B cell (primary cell): Measurements from ENCODE around the gene SDCCAG8. TPM values are rescaled to one million over a fixed set of nuclear protein-coding genes. Genes with fewer than 3 reads are reported as not detected.

Source experiments
- ATAC-seq: fragments of 200-7000 bp; cut with Tn5 transposase; one replicate; pipeline ENCODE4 v1.10.0; 2021; ENCODE audit warnings: low read depth, mild to moderate bottlenecking, moderate number of reproducible peaks, moderate library complexity
- CTCF ChIA-PET: fragments of 350-600 bp; sonication (Branson Sonifier 250); formaldehyde crosslinking; loops from one replicate; lab custom pipeline; 2021; ENCODE audit warnings: antibody characterized with exemption, inconsistent platforms; lab: Charles Lee
- POLR2A ChIA-PET: fragments of 350-600 bp; sonication (Branson Sonifier 250); formaldehyde crosslinking; loops from one replicate; lab custom pipeline; 2021; ENCODE audit warnings: antibody characterized with exemption; lab: Charles Lee
- DNase-seq: peaks from one replicate; pipeline ENCODE4 v3.0.0; 2013
- H2AFZ ChIP-seq: 2 replicates; pipeline ENCODE4 v1.6.1; 2012; ENCODE audit warnings: mild to moderate bottlenecking, low read depth, low read length; ENCODE audit not compliant: insufficient read depth, poor library complexity, severe bottlenecking
- H3K27ac ChIP-seq, 2 donors: 1 replicate in 1 of 2; 2 replicates in 1 of 2; pipeline ENCODE4 v1.5.1; 2012 to 2013; ENCODE audit warnings: low read length in 2 of 2, mild to moderate bottlenecking in 2 of 2, moderate library complexity in 1 of 2
- H3K27me3 ChIP-seq, 4 experiments: fragments of 200-600 bp in 1 of 4; sonication (generic) in 1 of 4; replicated peaks in 1 of 4; 1 replicate in 2 of 4; 2 replicates in 2 of 4; pipeline versions ENCODE4 v1.6.1 to v1.7.0; 2013 to 2016; ENCODE audit warnings: low read length in 3 of 4, mild to moderate bottlenecking in 2 of 4, mixed read lengths in 1 of 4, moderate library complexity in 1 of 4; ENCODE audit not compliant: insufficient read depth in 4 of 4, control insufficient read depth in 3 of 4; ENCODE audit errors: control extremely low read depth in 1 of 4
- H3K36me3 ChIP-seq, 2 experiments: replicated peaks in 1 of 2; 1 replicate in 1 of 2; 2 replicates in 1 of 2; pipeline versions ENCODE4 v1.6.1 to v1.7.1; 2013; ENCODE audit warnings: low read length in 1 of 2; ENCODE audit not compliant: insufficient read depth in 2 of 2, control insufficient read depth in 1 of 2; ENCODE audit errors: control extremely low read depth in 1 of 2, extremely low read depth in 1 of 2
- H3K4me1 ChIP-seq, 2 donors: fragments of 200-600 bp in 1 of 2; sonication (generic) in 1 of 2; 1 replicate in 1 of 2; 2 replicates in 1 of 2; pipeline versions ENCODE4 v1.5.1 to v1.6.1; 2013 to 2017; ENCODE audit warnings: low read length in 2 of 2; ENCODE audit not compliant: control insufficient read depth in 2 of 2, insufficient read depth in 2 of 2
- H3K4me2 ChIP-seq: replicated peaks from 2 replicates; pipeline ENCODE3; 2012; ENCODE audit warnings: mild to moderate bottlenecking, low read depth, low read length; ENCODE audit not compliant: poor library complexity, severe bottlenecking
- H3K4me3 ChIP-seq, 5 experiments: fragments of 200-600 bp in 1 of 5; sonication (generic) in 1 of 5; 1 replicate in 3 of 5; 2 replicates in 2 of 5; pipeline versions ENCODE4 v1.5.1 to v1.7.0; 2011 to 2016; ENCODE audit warnings: low read length in 4 of 5, mild to moderate bottlenecking in 4 of 5, low read depth in 2 of 5, control low read depth in 1 of 5, moderate library complexity in 1 of 5; ENCODE audit not compliant: insufficient read depth in 1 of 5; ENCODE audit errors: control extremely low read depth in 1 of 5, extremely low read depth in 1 of 5
- H3K79me2 ChIP-seq: fragments of 200-600 bp; sonication (generic); one replicate; pipeline ENCODE4 v1.6.0; 2016; ENCODE audit warnings: low read length; ENCODE audit not compliant: control insufficient read depth, insufficient read depth
- H3K9ac ChIP-seq: fragments of 200-600 bp; sonication (generic); 2 replicates; pipeline ENCODE4 v1.6.1; 2017; ENCODE audit warnings: mild to moderate bottlenecking, low read length, moderate library complexity
- H3K9me3 ChIP-seq, 3 donors: one replicate each; pipeline versions ENCODE4 v1.6.1 to v1.7.1; 2013; ENCODE audit warnings: low read length in 2 of 3; ENCODE audit not compliant: control insufficient read depth in 2 of 3, insufficient read depth in 1 of 3; ENCODE audit errors: control extremely low read depth in 1 of 3
- H4K20me1 ChIP-seq: 2 replicates; pipeline ENCODE4 v1.6.0; 2012; ENCODE audit warnings: mild to moderate bottlenecking, low read length; ENCODE audit not compliant: insufficient read depth, control insufficient read depth, poor library complexity, severe bottlenecking
- H3K27ac Mint-ChIP-seq: one replicate; pipeline ENCODE4 v1.8.0; 2021; ENCODE audit warnings: mixed read lengths
- H3K27me3 Mint-ChIP-seq: one replicate; pipeline ENCODE4 v1.8.0; 2021; ENCODE audit warnings: mixed read lengths
- H3K4me1 Mint-ChIP-seq: one replicate; pipeline ENCODE4 v1.8.0; 2021; ENCODE audit warnings: mixed read lengths
- H3K4me3 Mint-ChIP-seq: one replicate; pipeline ENCODE4 v1.8.0; 2021; ENCODE audit warnings: mixed read lengths
- H3K9me3 Mint-ChIP-seq: one replicate; pipeline ENCODE4 v1.8.0; 2022; ENCODE audit warnings: mixed read lengths; ENCODE audit not compliant: insufficient read depth
- EZH2 ChIP-seq: IDR thresholded peaks from 2 replicates; pipeline ENCODE4 v1.6.1; 2012; ENCODE audit warnings: borderline replicate concordance, low read depth, mild to moderate bottlenecking, moderate library complexity, low read length; ENCODE audit not compliant: insufficient read depth, poor library complexity, severe bottlenecking
- WGBS: methylation state at CpG from one replicate; pipeline ENCODE4 v1.1.5; 2013; ENCODE audit warnings: missing lambda C conversion rate; ENCODE audit not compliant: insufficient coverage; 5-methylcytosine and 5-hydroxymethylcytosine counted together
- intact Hi-C: fragments of 100-400 bp; cut with micrococcal nuclease; formaldehyde crosslinking; loops from one replicate; pipeline ENCODE4 v1.10.0; 2022
- polyA plus RNA-seq: library from polyadenylated mRNA; depleted of rRNA; stranded (reverse); fragments of >200 nt; gene quantifications from 2 replicates; pipeline ENCODE4 v1.2.3, GENCODE V29; 2012
- total RNA-seq, 2 donors: library from RNA; stranded (reverse); fragments of 120-200 nt in 1 of 2; gene quantifications; 1 replicate in 1 of 2; 2 replicates in 1 of 2; pipeline versions ENCODE4 v1.2.3 to v1.2.4, GENCODE V29; 2013 to 2022
- TF ChIP-seq, protein P1 (sequence below): fragments of 200-600 bp; IDR thresholded peaks from one replicate; pipeline ENCODE4 v1.8.0; 2022; ENCODE audit warnings: antibody characterized with exemption, mild to moderate bottlenecking

Gene SDCCAG8
- total and polyA plus RNA-seq, 2 donors (not counting 1 experiment from before 2014, with no cell fraction given), result 37.1 to 60.7 TPM

DNA sequence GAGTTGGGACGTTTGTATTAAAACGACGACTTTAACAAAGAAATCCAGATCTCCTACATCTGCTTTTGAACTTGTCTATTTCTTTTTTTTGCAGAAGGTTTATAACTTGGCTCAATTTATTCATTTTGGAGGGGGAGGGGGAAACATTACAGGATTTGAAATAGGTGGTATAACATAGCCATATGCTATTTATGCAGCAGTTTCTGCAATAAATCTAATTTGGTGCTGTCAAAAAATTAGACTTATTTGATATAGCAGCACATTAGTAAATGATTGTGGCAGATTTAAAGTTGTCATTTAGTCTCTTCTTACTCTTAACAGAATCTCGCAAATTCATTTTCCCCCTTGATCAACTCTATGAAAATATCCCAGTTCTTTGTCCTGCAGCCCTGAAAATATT, 138.2 kb downstream of the SDCCAG8 start:
- no peak overlapping the region for H3K9ac ChIP-seq
- H3K9me3 ChIP-seq, result no peaks in the 10 kb centered on the region
- H3K4me1 ChIP-seq, result no peaks in the 10 kb centered on the region
- H3K4me2 ChIP-seq, result no peak overlapping the region
- H4K20me1 ChIP-seq, result no peaks in the 10 kb centered on the region
- no peak overlapping the region for H3K27ac Mint-ChIP-seq
- DNase-seq, result no peak
- H3K36me3 ChIP-seq, result peaks cover 0 to 2% of the 10 kb centered on the region in 2 experiments
- no peak overlapping the region for H3K4me3 ChIP-seq
- WGBS, result no CpG with 5 or more reads among the region's 4 CpGs
- no peak overlapping the region for H3K27ac ChIP-seq
- no peaks in the 10 kb centered on the region for H3K27me3 Mint-ChIP-seq
- ChIA-PET POLR2A (no interaction called here), CTCF (no interaction called here)
- H3K4me1 Mint-ChIP-seq, result no peaks in the 10 kb centered on the region
- H2AFZ ChIP-seq, result no peak overlapping the region
- intact Hi-C loops, result no loop called here
- H3K9me3 Mint-ChIP-seq, result no peaks in the 10 kb centered on the region
- no peak overlapping the region for H3K4me3 Mint-ChIP-seq
- no peaks in the 10 kb centered on the region for H3K27me3 ChIP-seq
- TF ChIP-seq EZH2, result no peak
- TF ChIP-seq, protein P1, sequence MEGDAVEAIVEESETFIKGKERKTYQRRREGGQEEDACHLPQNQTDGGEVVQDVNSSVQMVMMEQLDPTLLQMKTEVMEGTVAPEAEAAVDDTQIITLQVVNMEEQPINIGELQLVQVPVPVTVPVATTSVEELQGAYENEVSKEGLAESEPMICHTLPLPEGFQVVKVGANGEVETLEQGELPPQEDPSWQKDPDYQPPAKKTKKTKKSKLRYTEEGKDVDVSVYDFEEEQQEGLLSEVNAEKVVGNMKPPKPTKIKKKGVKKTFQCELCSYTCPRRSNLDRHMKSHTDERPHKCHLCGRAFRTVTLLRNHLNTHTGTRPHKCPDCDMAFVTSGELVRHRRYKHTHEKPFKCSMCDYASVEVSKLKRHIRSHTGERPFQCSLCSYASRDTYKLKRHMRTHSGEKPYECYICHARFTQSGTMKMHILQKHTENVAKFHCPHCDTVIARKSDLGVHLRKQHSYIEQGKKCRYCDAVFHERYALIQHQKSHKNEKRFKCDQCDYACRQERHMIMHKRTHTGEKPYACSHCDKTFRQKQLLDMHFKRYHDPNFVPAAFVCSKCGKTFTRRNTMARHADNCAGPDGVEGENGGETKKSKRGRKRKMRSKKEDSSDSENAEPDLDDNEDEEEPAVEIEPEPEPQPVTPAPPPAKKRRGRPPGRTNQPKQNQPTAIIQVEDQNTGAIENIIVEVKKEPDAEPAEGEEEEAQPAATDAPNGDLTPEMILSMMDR, result no peak
- ATAC-seq, result no peak
- no peaks in the 10 kb centered on the region for H3K79me2 ChIP-seq

DNA sequence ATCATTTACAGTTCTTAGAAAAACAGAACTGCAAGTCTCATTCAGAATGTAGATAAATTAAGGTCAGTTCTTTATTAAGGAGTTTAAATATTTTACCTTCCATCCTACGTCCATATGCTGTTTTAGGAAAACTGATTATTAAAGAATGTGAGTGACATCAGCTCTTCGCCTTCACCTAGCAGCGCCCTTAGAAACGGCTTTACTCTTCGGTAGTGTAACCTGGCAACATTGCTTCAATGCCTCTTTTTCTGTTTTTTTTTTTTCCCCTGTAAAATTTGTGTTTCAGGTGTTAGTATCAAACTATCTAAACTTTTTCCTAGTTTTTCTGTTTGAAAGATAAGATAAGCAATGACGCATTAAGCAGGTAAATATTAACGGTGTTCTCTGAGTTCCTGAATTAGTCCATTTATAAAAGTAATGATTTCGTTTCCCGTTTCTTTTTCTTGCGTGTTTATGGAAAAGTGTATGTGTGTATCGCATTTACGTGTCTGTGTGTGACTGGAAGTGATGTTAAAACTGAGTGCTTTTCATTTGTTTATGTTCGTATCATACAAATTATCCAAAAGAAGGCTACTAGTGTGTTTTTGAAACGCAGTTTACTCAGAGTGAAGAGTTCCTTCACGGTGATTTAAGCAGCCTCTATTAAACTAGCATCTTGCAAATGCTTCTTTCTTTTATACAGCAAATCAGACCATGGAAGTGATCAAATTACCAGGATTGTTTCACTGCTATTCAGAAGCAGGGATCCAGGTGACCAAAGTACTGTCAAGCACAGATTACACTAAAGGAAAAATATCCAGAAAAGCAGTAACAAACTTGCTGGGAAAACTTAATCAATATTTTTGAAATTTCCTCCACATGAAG, 139.0 kb downstream of the SDCCAG8 start:
- H3K79me2 ChIP-seq, result no peaks in the 10 kb centered on the region
- no peak overlapping the region for H3K9ac ChIP-seq
- intact Hi-C loops, result no loop called here
- no peaks in the 10 kb centered on the region for H3K9me3 ChIP-seq
- DNase-seq, result no peak
- POLR2A ChIA-PET, result no interaction called here
- H3K4me1 ChIP-seq, result no peaks in the 10 kb centered on the region
- CTCF ChIA-PET, result no interaction called here
- WGBS, result 96% methylated on average over 5 of the region's 15 CpGs
- H3K4me2 ChIP-seq, result no peak overlapping the region
- no peaks in the 10 kb centered on the region for H4K20me1 ChIP-seq
- TF ChIP-seq EZH2, result no peak
- TF ChIP-seq, protein P1, result no peak
- no peaks in the 10 kb centered on the region for H3K27me3 ChIP-seq
- no peak overlapping the region for H3K27ac ChIP-seq
- Mint-ChIP-seq H3K9me3 (no peaks in the 10 kb centered on the region), H3K27ac (no peak overlapping the region), H3K27me3 (no peaks in the 10 kb centered on the region), H3K4me1 (no peaks in the 10 kb centered on the region), H3K4me3 (no peak overlapping the region)
- H3K4me3 ChIP-seq, result no peak overlapping the region
- peaks cover 0 to 2% of the 10 kb centered on the region in 2 experiments for H3K36me3 ChIP-seq
- H2AFZ ChIP-seq, result no peak overlapping the region
- ATAC-seq, result no peak
